ENCODE results near the gene NUP42. TPM values are rescaled to one million over a fixed set of nuclear protein-coding genes. Genes with fewer than 3 reads are reported as not detected.
"Not testable (repeated sequence)": the region's sequence is repeated elsewhere in the genome, so short reads cannot be mapped to it uniquely, and the experiment has no call there.

The NUP42 gene
- total RNA-seq, 4 donors from 2014 or later, result 10.0 to 38.6 (median 15.6) TPM

DNA sequence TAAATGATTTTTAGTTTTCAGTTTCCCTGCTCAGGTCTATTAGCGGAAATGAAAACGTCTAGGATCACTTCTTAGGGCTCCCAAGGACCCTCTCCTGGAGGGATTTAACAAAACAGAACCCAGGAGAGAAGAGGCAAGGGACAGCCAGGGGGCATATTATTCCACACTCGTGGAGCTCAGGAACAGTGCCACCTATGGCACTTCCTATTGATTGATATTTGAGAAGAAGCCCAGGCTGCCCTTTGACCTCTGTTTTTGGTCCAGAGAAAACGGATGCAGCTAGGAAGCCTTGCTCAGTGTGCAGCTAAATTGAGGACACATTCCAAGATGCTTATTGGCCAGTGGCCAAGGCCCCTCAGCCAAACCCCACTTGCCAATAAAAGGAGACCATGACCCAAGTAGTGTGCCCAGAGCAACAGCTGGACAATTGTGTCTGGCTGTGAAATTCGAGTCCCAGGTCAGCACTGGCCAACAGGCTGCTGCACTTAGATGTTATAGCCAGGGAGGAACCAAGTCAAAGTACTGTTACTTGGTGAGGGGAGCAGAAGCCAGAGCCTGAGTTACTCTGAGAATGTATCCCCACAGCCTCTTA, 40.7 kb downstream of the NUP42 start:
- Histone ChIP-seq H3K4me1 (peaks cover 0 to 5% of the 10 kb centered on the region in 2 donors), H3K9me3 (no peaks in the 10 kb centered on the region), H3K4me3 (no peak overlapping the region), H3K36me3 (no peaks in the 10 kb centered on the region), H3K27me3 (no peaks in the 10 kb centered on the region), H3K27ac (no peak overlapping the region)
- no peak for TF ChIP-seq POLR2A (IDR thresholded peaks at IDR 0.05)
- TF ChIP-seq, protein P1, sequence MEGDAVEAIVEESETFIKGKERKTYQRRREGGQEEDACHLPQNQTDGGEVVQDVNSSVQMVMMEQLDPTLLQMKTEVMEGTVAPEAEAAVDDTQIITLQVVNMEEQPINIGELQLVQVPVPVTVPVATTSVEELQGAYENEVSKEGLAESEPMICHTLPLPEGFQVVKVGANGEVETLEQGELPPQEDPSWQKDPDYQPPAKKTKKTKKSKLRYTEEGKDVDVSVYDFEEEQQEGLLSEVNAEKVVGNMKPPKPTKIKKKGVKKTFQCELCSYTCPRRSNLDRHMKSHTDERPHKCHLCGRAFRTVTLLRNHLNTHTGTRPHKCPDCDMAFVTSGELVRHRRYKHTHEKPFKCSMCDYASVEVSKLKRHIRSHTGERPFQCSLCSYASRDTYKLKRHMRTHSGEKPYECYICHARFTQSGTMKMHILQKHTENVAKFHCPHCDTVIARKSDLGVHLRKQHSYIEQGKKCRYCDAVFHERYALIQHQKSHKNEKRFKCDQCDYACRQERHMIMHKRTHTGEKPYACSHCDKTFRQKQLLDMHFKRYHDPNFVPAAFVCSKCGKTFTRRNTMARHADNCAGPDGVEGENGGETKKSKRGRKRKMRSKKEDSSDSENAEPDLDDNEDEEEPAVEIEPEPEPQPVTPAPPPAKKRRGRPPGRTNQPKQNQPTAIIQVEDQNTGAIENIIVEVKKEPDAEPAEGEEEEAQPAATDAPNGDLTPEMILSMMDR (IDR thresholded peaks at IDR 0.05 in 4 of 5, conservative IDR thresholded peaks at IDR 0.05 in 1 of 5), result no peak
- intact Hi-C loops (cut with DNase I; ENCODE audit: low total_unique reads), result no loop called here
- in situ Hi-C loops (cut with MboI; ENCODE audit: low sequenced_read_pairs in 4 of 4), result no loop called here
- ATAC-seq, result no peak
- no peak for DNase-seq

DNA sequence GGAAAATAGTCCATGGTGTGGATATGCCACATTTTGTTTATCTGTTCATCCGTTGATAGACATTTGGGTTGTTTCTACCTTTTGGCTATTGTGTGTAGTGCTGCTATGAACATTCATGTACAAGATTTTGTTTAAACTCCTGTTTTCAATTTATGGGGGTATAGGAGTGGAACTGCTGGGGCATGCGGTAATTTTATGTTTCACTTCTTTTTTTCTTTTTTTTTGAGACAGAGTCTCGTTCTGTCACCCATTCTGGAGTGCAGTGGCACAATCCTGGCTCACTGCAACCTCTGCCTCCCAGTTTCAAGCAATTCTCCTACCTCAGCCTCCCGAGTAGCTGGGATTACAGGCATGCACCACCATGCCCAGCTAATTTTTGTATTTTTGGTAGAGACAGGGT, 42.5 kb downstream of the NUP42 start:
- H3K27me3 ChIP-seq; H3K36me3 ChIP-seq; ATAC-seq; DNase-seq; H3K9me3 ChIP-seq; H3K4me3 ChIP-seq; H3K4me1 ChIP-seq; intact Hi-C loops (cut with DNase I; ENCODE audit: low total_unique reads); in situ Hi-C loops (cut with MboI; ENCODE audit: low sequenced_read_pairs in 4 of 4); H3K27ac ChIP-seq: not testable (repeated sequence)

DNA sequence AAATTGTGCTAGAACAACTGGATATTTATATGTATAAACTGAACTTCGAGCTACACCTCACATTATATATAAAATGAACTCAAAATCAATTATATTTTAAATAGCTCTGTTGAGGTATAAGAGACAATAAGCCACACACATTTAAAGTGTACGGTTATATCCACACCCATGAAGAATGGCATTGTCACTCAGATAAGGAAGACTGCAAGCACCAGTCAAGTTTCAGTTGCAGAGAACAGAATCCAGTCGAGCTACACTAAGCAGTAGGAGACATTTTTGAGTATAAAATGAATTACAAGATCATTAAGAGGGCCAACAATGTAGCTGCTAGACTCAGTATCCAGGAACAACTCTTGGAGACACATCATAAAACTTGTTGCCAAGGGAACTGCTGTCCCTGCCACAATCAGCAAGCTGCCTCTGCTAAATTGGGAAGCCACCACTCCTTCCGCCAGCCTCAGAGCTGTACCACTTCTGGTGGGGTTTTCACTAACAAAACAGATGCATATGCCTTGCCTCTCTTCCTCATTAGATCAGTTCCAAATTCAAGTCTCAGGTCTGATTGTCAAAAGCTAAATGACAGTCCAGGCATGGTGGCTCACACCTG, 45.1 kb downstream of the NUP42 start:
- no peaks in the 10 kb centered on the region for H3K36me3 ChIP-seq
- peaks cover 0 to 5% of the 10 kb centered on the region in 2 donors for H3K4me1 ChIP-seq
- H3K4me3 ChIP-seq, result no peak overlapping the region
- no peaks in the 10 kb centered on the region for H3K27me3 ChIP-seq
- in situ Hi-C loops (cut with MboI; ENCODE audit: low sequenced_read_pairs in 4 of 4) (no loop called here), intact Hi-C loops (cut with DNase I; ENCODE audit: low total_unique reads) (no loop called here)
- ATAC-seq, result no peak
- TF ChIP-seq, protein P1 (IDR thresholded peaks at IDR 0.05 in 4 of 5, conservative IDR thresholded peaks at IDR 0.05 in 1 of 5), result no peak
- no peak for TF ChIP-seq POLR2A (IDR thresholded peaks at IDR 0.05)
- peaks cover 0 to 5% (median 0%) of the 10 kb centered on the region in 3 donors for H3K9me3 ChIP-seq
- H3K27ac ChIP-seq, result no peak overlapping the region
- no peak for DNase-seq

DNA sequence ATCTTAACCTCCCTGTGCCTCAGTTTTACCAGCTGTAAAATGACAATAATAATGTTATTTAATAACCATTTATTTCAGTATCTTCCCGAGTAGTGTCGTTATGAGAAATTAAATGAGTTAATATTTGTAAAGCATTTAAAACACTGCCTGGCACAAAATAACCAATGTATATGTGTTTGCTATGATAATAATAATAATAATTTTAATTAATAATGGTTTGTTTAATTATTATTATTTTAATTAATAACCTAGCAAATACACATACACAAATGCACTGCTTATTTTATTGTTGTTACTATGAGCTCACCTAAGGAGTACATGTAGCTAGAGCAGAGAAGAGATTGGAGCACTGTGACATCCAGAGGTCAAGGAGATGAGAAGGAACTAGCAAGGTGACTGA, 46.6 kb downstream of the NUP42 start:
- no peak for TF ChIP-seq POLR2A (IDR thresholded peaks at IDR 0.05)
- TF ChIP-seq, protein P1 (IDR thresholded peaks at IDR 0.05 in 4 of 5, conservative IDR thresholded peaks at IDR 0.05 in 1 of 5), result no peak
- H3K27ac ChIP-seq, result no peak overlapping the region
- H3K36me3 ChIP-seq, result no peaks in the 10 kb centered on the region
- intact Hi-C loops (cut with DNase I; ENCODE audit: low total_unique reads), result no loop called here
- no peaks in the 10 kb centered on the region for H3K4me1 ChIP-seq
- no peak overlapping the region for H3K4me3 ChIP-seq
- ATAC-seq (no peak), DNase-seq (no peak)
- in situ Hi-C loops (cut with MboI; ENCODE audit: low sequenced_read_pairs in 4 of 4), result no loop called here
- H3K27me3 ChIP-seq, result no peaks in the 10 kb centered on the region
- H3K9me3 ChIP-seq, result peaks cover 0 to 5% (median 0%) of the 10 kb centered on the region in 3 donors

DNA sequence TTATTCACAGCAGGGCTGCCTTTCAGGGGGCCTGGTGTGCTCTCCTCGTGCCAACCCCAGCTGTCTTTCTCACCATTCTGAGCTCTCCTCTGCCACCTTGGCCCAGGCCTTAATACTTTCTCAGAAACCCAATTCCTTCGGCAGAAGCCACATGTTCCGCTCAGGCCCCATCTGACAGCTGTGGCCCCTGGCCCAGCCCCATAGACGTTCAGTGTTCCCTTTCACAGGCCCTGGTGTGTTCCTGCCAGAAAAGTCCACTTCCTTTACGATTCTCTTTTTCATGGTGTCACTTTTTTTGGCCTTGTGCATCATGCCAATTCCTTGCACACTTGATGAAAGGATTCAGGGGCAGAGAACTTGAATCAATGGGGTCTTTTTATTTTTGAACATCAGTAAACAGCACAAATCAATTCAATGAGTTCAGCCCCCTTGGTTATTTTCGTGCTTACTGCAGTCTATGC, 48.8 kb downstream of the NUP42 start:
- no peak for TF ChIP-seq POLR2A (IDR thresholded peaks at IDR 0.05)
- intact Hi-C loops (cut with DNase I; ENCODE audit: low total_unique reads), result no loop called here
- no peak for DNase-seq
- H3K4me3 ChIP-seq, result no peak overlapping the region
- H3K27ac ChIP-seq, result no peak overlapping the region
- H3K4me1 ChIP-seq, result peaks cover 6 to 10% of the 10 kb centered on the region in 2 donors
- no peaks in the 10 kb centered on the region for H3K36me3 ChIP-seq
- no peaks in the 10 kb centered on the region for H3K27me3 ChIP-seq
- no peak for ATAC-seq
- peaks cover 0 to 5% (median 0%) of the 10 kb centered on the region in 3 donors for H3K9me3 ChIP-seq
- in situ Hi-C loops (cut with MboI; ENCODE audit: low sequenced_read_pairs in 4 of 4), result no loop called here
